GM19328 (cell line): ENCODE data around the gene RAB3GAP2.
"Not testable (repeated sequence)": the region's sequence is repeated elsewhere in the genome, so short reads cannot be mapped to it uniquely, and the experiment has no call there.

Experiments
- ATAC-seq: cut with Tn5 transposase; IDR thresholded peaks from one replicate; pipeline ENCODE4 v1.9.1; 2021; ENCODE audit warnings: mild to moderate bottlenecking, moderate library complexity; ENCODE audit not compliant: unreplicated experiment

The RAB3GAP2 gene

DNA sequence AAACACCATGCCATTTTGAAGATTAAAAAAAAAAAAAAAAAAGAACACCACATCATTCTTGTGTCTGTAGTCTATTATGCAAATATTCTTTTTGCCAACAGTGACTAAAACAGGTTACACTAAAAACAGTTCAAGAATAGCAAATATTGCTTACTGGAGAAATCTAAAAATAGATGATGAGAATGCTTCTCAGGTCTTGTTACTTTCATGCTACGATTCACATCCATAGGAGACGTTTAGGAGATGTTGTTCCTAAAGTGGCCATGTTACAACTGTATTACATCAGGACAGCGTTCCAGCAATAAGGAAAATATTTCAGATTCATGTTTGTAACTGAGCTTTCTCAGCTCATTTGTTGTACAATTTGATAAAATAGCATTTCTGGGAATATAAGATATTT, 32.3 kb downstream of the RAB3GAP2 start:
- ATAC-seq: no peak

DNA sequence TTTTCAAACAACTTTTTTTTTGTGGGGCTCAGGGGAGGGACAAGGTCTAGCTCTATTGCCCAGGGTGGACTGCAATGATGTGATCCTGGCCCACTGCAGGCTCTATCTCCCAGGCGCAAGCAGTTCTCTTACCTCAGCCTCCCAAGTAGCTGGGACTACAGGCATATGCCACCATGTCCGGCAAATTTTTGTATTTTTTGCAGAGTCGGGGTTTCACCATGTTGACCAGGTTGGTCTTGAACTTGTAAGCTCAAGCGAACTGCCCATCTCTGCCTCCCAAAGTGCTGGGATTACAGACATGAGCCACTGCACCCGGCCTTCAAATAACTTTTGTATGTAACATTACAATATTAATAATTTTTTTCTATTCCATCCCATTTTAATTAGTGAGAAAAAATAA, 33.0 kb downstream of the RAB3GAP2 start:
- ATAC-seq: no peak

DNA sequence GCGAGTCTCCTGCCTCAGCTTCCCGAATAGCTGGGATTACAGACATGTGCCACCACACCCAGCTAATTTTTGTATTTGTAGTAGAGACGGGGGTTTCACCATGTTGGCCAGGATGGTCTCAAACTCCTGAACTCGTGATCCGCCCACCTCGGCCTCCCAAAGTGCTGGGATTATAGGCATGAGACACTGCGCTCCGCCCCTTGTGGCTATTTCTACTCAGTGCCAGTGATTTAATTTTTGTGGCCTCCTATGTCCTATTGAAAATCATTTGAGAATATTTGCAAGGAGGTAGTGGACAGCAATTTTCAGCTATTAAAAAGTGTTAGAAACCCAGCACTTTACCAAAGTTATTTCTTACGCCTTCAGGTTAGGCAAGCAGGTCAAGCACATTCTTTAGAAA, 36.0 kb downstream of the RAB3GAP2 start:
- ATAC-seq: not testable (repeated sequence)

DNA sequence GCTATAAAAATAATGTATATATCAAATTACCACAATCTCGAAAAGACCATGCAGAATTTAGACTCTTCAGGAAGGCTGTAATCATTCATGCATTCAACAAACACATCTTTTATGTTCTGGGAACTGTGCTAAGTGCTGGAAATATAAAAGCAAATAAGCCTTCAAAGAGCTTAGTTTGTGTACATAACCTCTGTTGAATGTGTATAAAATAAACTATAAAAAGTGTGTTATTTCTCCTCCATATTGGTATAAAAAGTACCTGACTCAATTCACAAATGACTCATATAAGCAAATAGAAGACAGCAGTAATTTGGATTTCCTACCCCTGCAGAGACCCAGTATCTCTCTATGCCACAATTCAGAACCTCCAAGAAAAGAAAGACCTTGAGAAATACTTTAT, 36.8 kb downstream of the RAB3GAP2 start:
- no peak for ATAC-seq

GRCh38 chr1:220233927-220234326, 38.3 kb downstream of the RAB3GAP2 start:
- no peak for ATAC-seq

- ATAC-seq: no peak
Measured at GRCh38 chr1:220229771-220230170, 42.5 kb downstream of the RAB3GAP2 start.

DNA sequence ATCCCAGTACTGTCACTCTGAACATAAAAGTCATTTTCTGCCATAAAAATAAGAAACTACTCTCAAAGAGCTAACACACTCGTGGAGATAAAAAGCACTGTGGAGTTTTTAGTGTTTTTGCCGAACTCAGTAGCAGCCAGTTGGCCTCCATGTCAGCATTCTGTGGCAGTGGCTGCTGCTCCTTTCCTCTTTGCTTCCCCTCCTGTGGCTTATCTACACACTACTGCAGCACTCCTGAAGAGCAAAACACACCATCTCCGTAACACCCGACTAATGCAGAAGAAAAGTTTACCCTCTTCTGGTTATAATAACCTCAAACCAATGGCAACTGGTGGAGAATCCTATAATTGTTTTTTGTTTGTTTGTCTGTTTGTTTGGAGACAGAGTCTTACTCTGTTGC, 44.9 kb downstream of the RAB3GAP2 start:
- no peak for ATAC-seq

GRCh38 chr1:220226752-220227151, 45.5 kb downstream of the RAB3GAP2 start:
- no peak for ATAC-seq

DNA sequence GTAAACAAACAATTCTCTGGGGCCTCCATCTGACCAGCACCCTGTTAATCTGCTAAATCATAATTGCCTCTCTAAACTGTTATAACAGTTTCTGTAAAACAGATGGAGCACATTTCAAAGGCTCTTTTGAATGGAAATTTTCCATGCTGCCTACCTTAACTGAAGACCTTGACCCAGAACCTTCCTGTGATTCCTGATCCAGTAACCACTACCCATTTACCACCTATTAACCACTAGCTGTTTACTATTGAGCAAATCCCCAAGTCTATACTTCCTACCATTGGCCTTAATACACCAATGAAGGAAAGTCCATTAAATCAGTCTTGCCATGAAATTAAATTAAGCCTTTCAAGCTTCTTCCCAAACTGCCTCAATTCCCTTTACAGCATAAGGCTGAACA, 46.3 kb downstream of the RAB3GAP2 start:
- ATAC-seq: no peak

GRCh38 chr1:220224611-220225124, 47.6 kb downstream of the RAB3GAP2 start:
- no peak for ATAC-seq

GRCh38 chr1:220224033-220224432, 48.2 kb downstream of the RAB3GAP2 start:
- ATAC-seq: no peak

GRCh38 chr1:220222939-220223338, 49.3 kb downstream of the RAB3GAP2 start:
- ATAC-seq: no peak

GRCh38 chr1:220221670-220222069, 50.6 kb downstream of the RAB3GAP2 start:
- ATAC-seq: no peak

DNA sequence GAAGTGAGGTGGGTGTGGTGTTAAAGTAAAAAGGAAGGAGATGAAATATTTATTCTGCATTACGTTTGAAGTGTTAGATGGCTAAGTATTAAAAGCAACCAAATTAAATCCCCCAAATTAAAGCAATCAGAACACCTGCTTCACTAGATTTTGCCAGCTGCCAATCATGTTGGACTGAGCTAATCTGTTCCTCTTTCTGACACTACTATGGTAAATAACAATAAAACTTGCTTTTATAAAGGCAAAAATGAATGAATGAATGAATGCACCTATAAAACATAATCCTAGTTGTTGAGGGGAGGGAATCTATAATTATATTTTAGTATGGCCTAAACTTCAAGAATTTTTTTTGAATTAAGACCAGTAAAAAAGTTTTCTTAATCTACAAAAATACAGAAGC, 51.0 kb downstream of the RAB3GAP2 start:
- ATAC-seq: no peak

- not testable (repeated sequence) for ATAC-seq
Measured at GRCh38 chr1:220220699-220221040, 51.6 kb downstream of the RAB3GAP2 start.

- peak; percentile 45 for ATAC-seq
Measured at GRCh38 chr1:220219865-220220698, 52.2 kb downstream of the RAB3GAP2 start.

GRCh38 chr1:220219136-220219442, 53.2 kb downstream of the RAB3GAP2 start:
- no peak for ATAC-seq

- ATAC-seq: not testable (repeated sequence)
Measured at GRCh38 chr1:220218397-220219135, 53.7 kb downstream of the RAB3GAP2 start.

- ATAC-seq: no peak
Measured at GRCh38 chr1:220217383-220217988, 54.8 kb downstream of the RAB3GAP2 start.

DNA sequence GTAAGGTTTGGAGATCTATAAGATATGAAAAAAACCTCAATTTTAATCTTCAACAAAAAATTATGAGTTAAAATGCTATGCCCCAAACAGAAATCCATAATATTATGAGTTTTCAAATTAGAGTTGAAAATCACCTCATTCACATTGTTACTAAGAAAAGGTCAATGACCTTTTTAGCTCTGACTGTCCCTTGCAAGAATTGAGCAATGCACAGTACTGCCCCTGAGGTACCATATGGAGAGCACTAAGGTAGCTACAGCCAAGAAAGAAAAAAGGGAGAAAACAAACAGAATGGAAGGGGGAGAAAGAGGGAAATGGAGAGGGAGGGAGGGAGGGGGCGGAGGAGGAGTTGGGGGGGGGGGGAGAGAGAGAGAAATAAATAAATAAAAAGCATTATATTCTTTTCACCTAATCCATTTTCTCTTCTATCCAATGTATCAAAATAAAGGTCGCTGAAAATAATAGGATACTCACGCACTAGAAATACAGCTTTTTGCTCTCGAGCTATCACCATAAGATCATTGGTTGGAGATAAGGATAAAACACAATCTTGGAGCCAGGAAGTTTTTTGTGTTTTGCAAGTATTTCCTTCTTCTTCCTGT, 58.8 kb downstream of the RAB3GAP2 start:
- ATAC-seq: no peak

DNA sequence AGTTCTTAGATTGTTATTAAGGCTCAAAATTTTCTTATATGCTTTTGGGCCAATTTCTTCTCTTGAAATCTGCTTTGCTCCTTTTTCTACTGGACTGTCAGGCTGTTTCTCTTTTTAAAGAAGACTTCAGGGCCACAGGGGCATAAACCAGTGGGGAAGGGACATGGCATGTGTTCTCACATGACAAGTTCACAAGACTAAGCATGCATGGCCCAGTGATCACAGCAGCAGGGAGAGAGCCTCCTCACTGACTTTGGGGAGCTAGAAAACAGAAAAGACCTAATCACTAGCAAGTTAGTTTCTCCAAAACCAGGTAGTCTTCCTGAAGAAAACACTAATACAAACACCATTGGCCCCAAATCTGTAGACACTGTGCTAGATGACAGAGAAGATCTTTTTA, 64.8 kb downstream of the RAB3GAP2 start:
- ATAC-seq: no peak
